ENCODE results near the gene APBA1.

DNA sequence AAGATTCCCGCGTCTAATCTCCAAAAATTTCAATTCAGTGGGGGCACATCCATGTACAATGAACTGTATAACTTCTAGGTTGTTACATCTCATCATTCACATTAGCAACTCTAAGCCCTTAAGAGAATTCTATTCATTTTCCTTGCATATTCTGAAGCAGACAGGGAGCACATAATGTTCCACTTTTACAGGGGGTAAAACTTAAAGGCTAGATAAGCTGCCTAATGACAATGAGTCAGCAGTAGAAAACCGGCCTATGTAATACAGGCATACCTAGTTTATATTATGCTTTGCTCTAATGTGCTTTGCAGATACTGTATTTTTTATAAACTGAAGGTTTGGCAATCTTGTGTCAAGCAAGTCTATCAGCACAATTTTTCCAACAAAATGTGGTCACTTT, 47.2 kb upstream of the APBA1 start:
- TF ChIP-seq POLR2A (IDR thresholded peaks at IDR 0.05; ENCODE audit: low read depth, low read length) (no peak), POLR2AphosphoS5 (IDR thresholded peaks at IDR 0.05; ENCODE audit: low read depth, low read length) (no peak)
